Fibroblast of lung (primary cell): ENCODE results near the gene AASS. TPM values are rescaled to one million over a fixed set of nuclear protein-coding genes. Genes with fewer than 3 reads are reported as not detected.

Source experiments
- DNase-seq, 2 donors: peaks; one replicate each; pipeline versions ENCODE4 v3.0.0 to v3.0.0-alpha.2; 2010; ENCODE audit warnings: low read depth in 2 of 2
- H2AFZ ChIP-seq: 2 replicates; pipeline ENCODE4 v1.5.1; 2012; ENCODE audit warnings: low read length, control low read depth, inconsistent platforms
- H3K27ac ChIP-seq: 2 replicates; pipeline ENCODE4 v1.5.1; 2011; ENCODE audit warnings: low read length, control low read depth; ENCODE audit not compliant: insufficient read depth
- H3K27me3 ChIP-seq: 2 replicates; pipeline ENCODE4 v1.5.1; 2011; ENCODE audit warnings: mild to moderate bottlenecking, low read length; ENCODE audit not compliant: control insufficient read depth, insufficient read depth
- H3K36me3 ChIP-seq: 2 replicates; pipeline ENCODE4 v1.5.1; 2011; ENCODE audit warnings: low read length; ENCODE audit not compliant: control insufficient read depth, insufficient read depth
- H3K4me1 ChIP-seq: 2 replicates; pipeline ENCODE4 v1.5.1; 2011; ENCODE audit warnings: low read length; ENCODE audit not compliant: control insufficient read depth, insufficient read depth; ENCODE audit errors: extremely low read depth
- H3K4me2 ChIP-seq: 2 replicates; pipeline ENCODE4 v1.5.1; 2011; ENCODE audit warnings: low read length, control low read depth; ENCODE audit not compliant: insufficient read depth; ENCODE audit errors: extremely low read depth
- H3K4me3 ChIP-seq, 4 experiments: fragments of 200-600 bp in 1 of 4; sonication (generic) in 1 of 4; replicated peaks in 1 of 4; 2 replicates each; pipeline ENCODE4 v1.5.1; 2011 to 2016; ENCODE audit warnings: low read length in 4 of 4, low read depth in 3 of 4, mild to moderate bottlenecking in 3 of 4, control low read depth in 2 of 4, inconsistent platforms in 1 of 4, mixed read lengths in 1 of 4; ENCODE audit not compliant: insufficient read depth in 1 of 4; ENCODE audit errors: control extremely low read depth in 1 of 4
- H3K79me2 ChIP-seq: 2 replicates; pipeline ENCODE4 v1.5.1; 2012; ENCODE audit warnings: mild to moderate bottlenecking, low read length, inconsistent platforms; ENCODE audit not compliant: control insufficient read depth, insufficient read depth
- H3K9ac ChIP-seq: 2 replicates; pipeline ENCODE4 v1.5.1; 2011; ENCODE audit warnings: mild to moderate bottlenecking, low read length, control low read depth; ENCODE audit not compliant: insufficient read depth
- H3K9me3 ChIP-seq: 2 replicates; pipeline ENCODE4 v1.5.1; 2012; ENCODE audit warnings: low read depth, low read length; ENCODE audit not compliant: control insufficient read depth, insufficient read depth
- H4K20me1 ChIP-seq: 2 replicates; pipeline ENCODE4 v1.5.1; 2011; ENCODE audit warnings: low read length; ENCODE audit not compliant: control insufficient read depth, insufficient read depth; ENCODE audit errors: extremely low read depth
- EZH2 ChIP-seq: IDR thresholded peaks from 2 replicates; pipeline ENCODE4 v1.5.1; 2012; ENCODE audit warnings: low read length, control low read depth, mild to moderate bottlenecking; ENCODE audit errors: missing control alignments
- polyA plus RNA-seq, 2 donors: library from polyadenylated mRNA; depleted of rRNA in 1 of 2; stranded (reverse) in 1 of 2; unstranded in 1 of 2; fragments of >200 nt; gene quantifications; 2 replicates each; pipeline ENCODE4 v1.2.1, GENCODE V29; 2011 to 2012; ENCODE audit warnings: missing spikeins in 1 of 2
- total RNA-seq: library from RNA; depleted of rRNA; stranded (reverse); fragments of >200 nt; gene quantifications from 2 replicates; pipeline ENCODE4 v1.2.1, GENCODE V29; 2014
- TF ChIP-seq, protein P1 (sequence below), 2 donors: IDR thresholded peaks in 1 of 2; conservative IDR thresholded peaks in 1 of 2; 1 replicate in 1 of 2; 2 replicates in 1 of 2; pipeline ENCODE4 v1.5.1; 2011 to 2012; ENCODE audit warnings: low read length in 2 of 2, control low read depth in 1 of 2, inconsistent platforms in 1 of 2, low read depth in 1 of 2, mild to moderate bottlenecking in 1 of 2

Gene AASS
- total and polyA plus RNA-seq, 2 donors (not counting 1 experiment from before 2014, with no cell fraction given) = 8.6 to 49.2 TPM

DNA sequence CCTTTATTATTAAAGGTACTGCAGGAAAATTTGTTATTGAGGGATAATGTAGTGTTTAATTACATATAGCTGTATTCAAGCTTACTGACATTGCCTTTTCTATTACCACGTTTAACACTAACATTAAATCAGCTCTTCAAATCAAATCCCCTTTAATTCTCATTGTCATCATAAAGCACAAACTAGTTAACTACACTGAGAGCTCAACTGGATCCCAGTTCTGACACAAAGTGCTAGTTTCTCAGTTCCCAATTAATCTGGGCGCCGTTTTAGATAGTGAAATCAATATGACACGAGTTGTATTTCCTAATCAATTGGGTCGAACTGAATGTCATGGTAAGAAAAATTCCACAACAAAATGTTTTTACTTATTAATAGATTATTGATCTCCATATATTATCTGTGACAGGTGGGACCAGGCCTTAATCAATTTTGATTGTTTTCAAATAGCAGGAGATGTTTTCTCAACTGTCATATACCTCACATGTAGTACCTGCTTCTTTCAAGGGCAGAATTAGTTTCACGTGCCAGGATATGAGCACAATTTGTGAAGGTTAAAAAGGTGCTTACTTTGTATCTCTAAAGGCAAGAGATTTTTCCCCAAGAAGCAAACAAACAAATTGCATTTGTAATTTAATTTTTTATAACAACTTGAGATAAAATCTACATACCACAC, 71.0 kb downstream of the AASS start:
- Histone ChIP-seq H2AFZ (no peak overlapping the region), H3K4me2 (no peak overlapping the region), H3K9ac (no peak overlapping the region), H4K20me1 (no peaks in the 10 kb centered on the region), H3K4me1 (no peaks in the 10 kb centered on the region), H3K79me2 (no peaks in the 10 kb centered on the region), H3K4me3 (no peak overlapping the region), H3K36me3 (no peaks in the 10 kb centered on the region), H3K27ac (no peak overlapping the region), H3K9me3 (no peaks in the 10 kb centered on the region), H3K27me3 (no peaks in the 10 kb centered on the region)
- no peak for TF ChIP-seq EZH2
- TF ChIP-seq, protein P1, sequence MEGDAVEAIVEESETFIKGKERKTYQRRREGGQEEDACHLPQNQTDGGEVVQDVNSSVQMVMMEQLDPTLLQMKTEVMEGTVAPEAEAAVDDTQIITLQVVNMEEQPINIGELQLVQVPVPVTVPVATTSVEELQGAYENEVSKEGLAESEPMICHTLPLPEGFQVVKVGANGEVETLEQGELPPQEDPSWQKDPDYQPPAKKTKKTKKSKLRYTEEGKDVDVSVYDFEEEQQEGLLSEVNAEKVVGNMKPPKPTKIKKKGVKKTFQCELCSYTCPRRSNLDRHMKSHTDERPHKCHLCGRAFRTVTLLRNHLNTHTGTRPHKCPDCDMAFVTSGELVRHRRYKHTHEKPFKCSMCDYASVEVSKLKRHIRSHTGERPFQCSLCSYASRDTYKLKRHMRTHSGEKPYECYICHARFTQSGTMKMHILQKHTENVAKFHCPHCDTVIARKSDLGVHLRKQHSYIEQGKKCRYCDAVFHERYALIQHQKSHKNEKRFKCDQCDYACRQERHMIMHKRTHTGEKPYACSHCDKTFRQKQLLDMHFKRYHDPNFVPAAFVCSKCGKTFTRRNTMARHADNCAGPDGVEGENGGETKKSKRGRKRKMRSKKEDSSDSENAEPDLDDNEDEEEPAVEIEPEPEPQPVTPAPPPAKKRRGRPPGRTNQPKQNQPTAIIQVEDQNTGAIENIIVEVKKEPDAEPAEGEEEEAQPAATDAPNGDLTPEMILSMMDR (conservative IDR thresholded peaks at IDR 0.05 in 1 of 2, IDR thresholded peaks at IDR 0.05 in 1 of 2; ENCODE audit: low read depth in 1 of 2, low read length in 2 of 2) = no peak
- DNase-seq = no peak

- Histone ChIP-seq H3K4me1 (no peaks in the 10 kb centered on the region), H2AFZ (no peak overlapping the region), H3K4me3 (no peak overlapping the region), H4K20me1 (no peaks in the 10 kb centered on the region), H3K4me2 (no peak overlapping the region), H3K27ac (no peak overlapping the region), H3K9me3 (no peaks in the 10 kb centered on the region), H3K27me3 (no peaks in the 10 kb centered on the region), H3K79me2 (no peaks in the 10 kb centered on the region), H3K9ac (no peak overlapping the region), H3K36me3 (no peaks in the 10 kb centered on the region)
- TF ChIP-seq, protein P1 (conservative IDR thresholded peaks at IDR 0.05 in 1 of 2, IDR thresholded peaks at IDR 0.05 in 1 of 2; ENCODE audit: low read depth in 1 of 2, low read length in 2 of 2) = no peak
- no peak for TF ChIP-seq EZH2
- no peak for DNase-seq
Observed at GRCh38 chr7:122072272-122072671, 71.8 kb downstream of the AASS start.

DNA sequence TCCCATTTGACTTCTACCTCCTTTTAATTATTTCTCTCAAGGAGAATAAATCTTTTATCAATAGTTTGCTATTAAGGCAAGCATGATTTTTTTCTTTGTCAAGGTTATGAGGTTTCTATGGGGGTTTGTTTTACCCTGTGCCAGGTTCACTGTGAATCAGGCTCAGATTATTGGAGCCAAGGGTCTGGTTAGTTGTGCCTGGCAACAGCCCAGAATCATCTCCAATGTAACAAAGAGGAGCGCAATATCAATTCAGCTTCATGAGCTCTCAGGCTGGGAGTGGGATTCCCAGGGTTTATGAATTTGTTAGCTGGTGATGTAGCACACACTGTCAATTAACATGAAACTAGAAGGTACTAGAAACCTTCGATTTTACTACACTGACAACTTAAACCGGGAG, 73.2 kb downstream of the AASS start:
- Histone ChIP-seq H4K20me1 (no peaks in the 10 kb centered on the region), H3K4me2 (no peak overlapping the region), H3K9ac (no peak overlapping the region), H2AFZ (no peak overlapping the region), H3K9me3 (no peaks in the 10 kb centered on the region), H3K79me2 (no peaks in the 10 kb centered on the region), H3K27ac (no peak overlapping the region), H3K36me3 (no peaks in the 10 kb centered on the region), H3K4me1 (no peaks in the 10 kb centered on the region), H3K4me3 (no peak overlapping the region), H3K27me3 (no peaks in the 10 kb centered on the region)
- TF ChIP-seq EZH2 = no peak
- TF ChIP-seq, protein P1 (conservative IDR thresholded peaks at IDR 0.05 in 1 of 2, IDR thresholded peaks at IDR 0.05 in 1 of 2; ENCODE audit: low read depth in 1 of 2, low read length in 2 of 2) = no peak
- no peak for DNase-seq
